Natural killer cell (primary cell): ENCODE measurements around the gene LRRFIP2. TPM values are rescaled to one million over a fixed set of nuclear protein-coding genes. Genes with fewer than 3 reads are reported as not detected.

Experiments
- ATAC-seq, 3 donors: fragments of 150-1000 bp in 2 of 3; fragments of 200-7000 bp in 1 of 3; cut with Tn5 transposase; 1 replicate in 1 of 3; 2 replicates in 2 of 3; pipeline ENCODE4 v1.10.0; 2021; ENCODE audit warnings: mild to moderate bottlenecking in 2 of 3, moderate library complexity in 2 of 3
- DNase-seq, 2 donors: peaks; one replicate each; pipeline versions ENCODE4 v3.0.0 to v3.0.0-alpha.2; 2013 to 2021; ENCODE audit warnings: mixed read lengths in 1 of 2
- H3K27ac ChIP-seq: one replicate; pipeline ENCODE4 v1.5.1; 2013; ENCODE audit warnings: mild to moderate bottlenecking, low read length
- H3K27me3 ChIP-seq: one replicate; pipeline ENCODE4 v1.6.1; 2013; ENCODE audit warnings: low read length; ENCODE audit not compliant: control insufficient read depth, insufficient read depth
- H3K36me3 ChIP-seq: one replicate; pipeline ENCODE4 v1.6.1; 2013; ENCODE audit warnings: low read length; ENCODE audit not compliant: control insufficient read depth, insufficient read depth
- H3K4me1 ChIP-seq: one replicate; pipeline ENCODE4 v1.6.1; 2013; ENCODE audit warnings: low read length; ENCODE audit not compliant: control insufficient read depth, insufficient read depth
- H3K4me3 ChIP-seq: one replicate; pipeline ENCODE4 v1.5.1; 2013; ENCODE audit warnings: low read length
- H3K9me3 ChIP-seq: one replicate; pipeline ENCODE4 v1.6.1; 2013; ENCODE audit warnings: low read length; ENCODE audit not compliant: control insufficient read depth, insufficient read depth
- H3K27ac Mint-ChIP-seq, 2 donors: one replicate each; pipeline ENCODE4 v1.8.0; 2022; ENCODE audit warnings: mild to moderate bottlenecking in 2 of 2, mixed read lengths in 2 of 2, moderate library complexity in 1 of 2
- H3K27me3 Mint-ChIP-seq, 2 donors: one replicate each; pipeline ENCODE4 v1.8.0; 2022; ENCODE audit warnings: low read depth in 2 of 2, mixed read lengths in 2 of 2
- H3K36me3 Mint-ChIP-seq: one replicate; pipeline ENCODE4 v1.8.0; 2022; ENCODE audit warnings: mixed read lengths
- H3K4me1 Mint-ChIP-seq, 2 donors: one replicate each; pipeline ENCODE4 v1.8.0; 2022; ENCODE audit warnings: mixed read lengths in 2 of 2
- H3K4me3 Mint-ChIP-seq: one replicate; pipeline ENCODE4 v1.8.0; 2022; ENCODE audit warnings: mild to moderate bottlenecking, moderate library complexity, mixed read lengths
- H3K9me3 Mint-ChIP-seq, 2 donors: one replicate each; pipeline ENCODE4 v1.8.0; 2022; ENCODE audit warnings: mixed read lengths in 2 of 2
- WGBS: methylation state at CpG from one replicate; pipeline ENCODE4 v1.1.7; 2013; ENCODE audit warnings: missing lambda C conversion rate; ENCODE audit not compliant: insufficient coverage; 5-methylcytosine and 5-hydroxymethylcytosine counted together
- intact Hi-C: fragments of 100-400 bp; cut with micrococcal nuclease; formaldehyde crosslinking; loops from one replicate; pipeline ENCODE4 v1.14.2; 2022
- total RNA-seq, 4 donors: library from RNA; stranded (reverse); fragments of 120-200 nt in 1 of 4; gene quantifications; one replicate each; pipeline versions ENCODE4 v1.2.3 to v1.2.4, GENCODE V29; 2013 to 2022
- TF ChIP-seq, protein P1 (sequence below): fragments of 200-600 bp; IDR thresholded peaks from one replicate; pipeline ENCODE4 v1.8.0; 2022; ENCODE audit warnings: antibody characterized with exemption

Gene LRRFIP2
- total RNA-seq, 3 donors from 2014 or later (not counting 1 experiment from before 2014, with no cell fraction given): 49.0 to 86.1 (median 66.0) TPM

DNA sequence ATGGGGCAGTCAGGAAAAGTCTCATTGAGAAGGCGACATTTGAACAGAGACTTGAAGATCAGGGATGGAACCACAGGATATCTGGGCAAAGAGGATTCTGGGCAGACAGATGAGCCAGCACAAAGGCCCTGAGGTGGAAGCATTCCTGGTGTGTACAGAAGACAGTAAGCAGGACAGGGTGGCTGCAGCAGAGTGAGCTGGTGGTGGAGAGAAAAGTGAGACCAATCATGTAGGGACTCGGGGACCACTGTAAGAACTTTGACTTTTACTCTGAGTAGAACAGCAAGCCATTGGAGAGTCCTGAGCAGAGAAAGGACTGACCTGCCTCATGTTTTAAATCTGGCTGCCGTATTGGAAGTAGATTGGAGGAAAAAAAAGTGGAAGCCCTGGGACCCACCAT lies 29.9 kb upstream of the LRRFIP2 start:
- Histone ChIP-seq H3K9me3 (no peaks in the 10 kb centered on the region), H3K4me1 (no peaks in the 10 kb centered on the region), H3K27ac (no peak overlapping the region), H3K27me3 (no peaks in the 10 kb centered on the region), H3K36me3 (no peaks in the 10 kb centered on the region), H3K4me3 (no peak overlapping the region)
- no peaks in the 10 kb centered on the region for H3K36me3 Mint-ChIP-seq
- no peak for ATAC-seq
- intact Hi-C loops: no loop called here
- no peak for DNase-seq
- no peak overlapping the region for H3K4me3 Mint-ChIP-seq
- TF ChIP-seq, protein P1, sequence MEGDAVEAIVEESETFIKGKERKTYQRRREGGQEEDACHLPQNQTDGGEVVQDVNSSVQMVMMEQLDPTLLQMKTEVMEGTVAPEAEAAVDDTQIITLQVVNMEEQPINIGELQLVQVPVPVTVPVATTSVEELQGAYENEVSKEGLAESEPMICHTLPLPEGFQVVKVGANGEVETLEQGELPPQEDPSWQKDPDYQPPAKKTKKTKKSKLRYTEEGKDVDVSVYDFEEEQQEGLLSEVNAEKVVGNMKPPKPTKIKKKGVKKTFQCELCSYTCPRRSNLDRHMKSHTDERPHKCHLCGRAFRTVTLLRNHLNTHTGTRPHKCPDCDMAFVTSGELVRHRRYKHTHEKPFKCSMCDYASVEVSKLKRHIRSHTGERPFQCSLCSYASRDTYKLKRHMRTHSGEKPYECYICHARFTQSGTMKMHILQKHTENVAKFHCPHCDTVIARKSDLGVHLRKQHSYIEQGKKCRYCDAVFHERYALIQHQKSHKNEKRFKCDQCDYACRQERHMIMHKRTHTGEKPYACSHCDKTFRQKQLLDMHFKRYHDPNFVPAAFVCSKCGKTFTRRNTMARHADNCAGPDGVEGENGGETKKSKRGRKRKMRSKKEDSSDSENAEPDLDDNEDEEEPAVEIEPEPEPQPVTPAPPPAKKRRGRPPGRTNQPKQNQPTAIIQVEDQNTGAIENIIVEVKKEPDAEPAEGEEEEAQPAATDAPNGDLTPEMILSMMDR: no peak
- H3K27me3 Mint-ChIP-seq: no peaks in the 10 kb centered on the region
- WGBS: 92% methylated on average over 3 of the region's 3 CpGs
- no peaks in the 10 kb centered on the region for H3K4me1 Mint-ChIP-seq
- H3K9me3 Mint-ChIP-seq: no peaks in the 10 kb centered on the region
- no peak overlapping the region for H3K27ac Mint-ChIP-seq

DNA sequence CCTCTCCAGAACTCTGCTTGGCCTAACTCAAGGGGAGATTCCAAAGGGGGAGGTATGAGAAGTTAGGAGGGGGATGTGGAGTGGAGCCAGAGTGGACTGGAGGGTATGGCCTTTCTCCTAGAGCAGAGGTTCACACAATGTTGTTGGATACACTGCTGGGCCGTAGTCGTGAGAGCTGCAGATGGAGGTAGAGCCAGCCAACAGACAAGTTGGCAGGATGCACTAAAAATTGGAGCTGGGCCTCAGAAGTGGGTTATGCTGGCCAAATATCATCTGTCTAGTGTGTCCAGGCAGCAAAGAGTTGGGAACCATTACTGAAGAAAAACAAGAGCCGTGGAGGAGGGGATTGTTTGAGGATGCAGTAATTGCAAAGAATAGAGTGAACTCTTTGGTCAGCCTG lies 27.7 kb upstream of the LRRFIP2 start:
- Mint-ChIP-seq H3K27ac (no peak overlapping the region), H3K36me3 (no peaks in the 10 kb centered on the region), H3K27me3 (peaks cover 0 to 15% of the 10 kb centered on the region in 2 donors), H3K4me3 (no peak overlapping the region), H3K9me3 (no peaks in the 10 kb centered on the region), H3K4me1 (no peaks in the 10 kb centered on the region)
- H3K27me3 ChIP-seq: no peaks in the 10 kb centered on the region
- 100% methylated on average over 3 of the region's 3 CpGs for WGBS
- TF ChIP-seq, protein P1: no peak
- H3K9me3 ChIP-seq: no peaks in the 10 kb centered on the region
- no peaks in the 10 kb centered on the region for H3K36me3 ChIP-seq
- no peak overlapping the region for H3K27ac ChIP-seq
- no peaks in the 10 kb centered on the region for H3K4me1 ChIP-seq
- DNase-seq (no peak), ATAC-seq (no peak)
- intact Hi-C loops: no loop called here
- H3K4me3 ChIP-seq: no peak overlapping the region

DNA sequence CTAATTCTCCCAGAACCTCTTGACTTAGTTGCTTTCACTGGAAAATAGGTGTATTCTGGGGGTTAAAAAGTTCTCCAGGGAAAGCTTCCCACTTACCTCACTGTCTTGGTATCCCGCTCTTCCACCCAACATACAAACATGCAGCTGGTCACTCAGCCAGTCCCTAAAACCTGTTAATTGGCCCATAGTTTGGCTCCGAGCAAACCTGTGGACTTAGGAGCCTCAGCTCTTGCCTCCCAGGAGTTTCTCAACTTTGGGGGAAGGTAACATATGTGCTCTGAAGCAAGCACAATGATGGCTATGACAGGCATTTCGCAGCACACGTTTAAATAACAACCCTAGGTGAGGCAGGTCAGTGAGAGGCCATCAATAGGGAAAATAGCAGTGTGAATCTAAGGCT lies 25.8 kb upstream of the LRRFIP2 start:
- Mint-ChIP-seq H3K9me3 (no peaks in the 10 kb centered on the region), H3K27ac (no peak overlapping the region), H3K4me3 (no peak overlapping the region), H3K36me3 (no peaks in the 10 kb centered on the region), H3K27me3 (peaks cover 0 to 15% of the 10 kb centered on the region in 2 donors), H3K4me1 (peaks cover 0 to 6% of the 10 kb centered on the region in 2 donors)
- ATAC-seq (no peak), DNase-seq (no peak)
- TF ChIP-seq, protein P1: no peak
- H3K9me3 ChIP-seq: no peaks in the 10 kb centered on the region
- H3K4me3 ChIP-seq: no peak overlapping the region
- no peaks in the 10 kb centered on the region for H3K27me3 ChIP-seq
- H3K4me1 ChIP-seq: no peaks in the 10 kb centered on the region
- WGBS: 97% methylated on average over 4 of the region's 4 CpGs
- H3K27ac ChIP-seq: no peak overlapping the region
- no peaks in the 10 kb centered on the region for H3K36me3 ChIP-seq
- intact Hi-C loops: no loop called here

DNA sequence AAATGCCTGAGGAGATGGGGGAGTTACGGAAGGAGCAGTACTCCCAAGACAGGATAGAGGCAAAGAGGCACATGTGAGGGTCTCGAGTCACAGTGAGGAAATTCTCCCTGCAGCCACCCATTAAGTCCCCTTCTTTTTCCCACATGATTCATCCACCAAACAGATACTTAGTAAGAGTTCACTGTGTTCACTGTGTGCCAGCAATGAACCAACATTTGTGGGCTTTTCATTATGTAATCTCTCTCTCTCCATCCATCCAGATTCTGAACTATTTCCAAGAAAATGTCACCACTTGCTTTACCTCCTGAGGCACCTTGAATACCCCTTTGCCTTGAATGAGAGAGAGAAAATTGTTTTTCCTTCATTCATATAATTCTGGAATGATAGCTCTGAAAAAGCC lies 24.6 kb upstream of the LRRFIP2 start:
- Mint-ChIP-seq H3K36me3 (no peaks in the 10 kb centered on the region), H3K9me3 (no peaks in the 10 kb centered on the region), H3K27me3 (peaks cover 0 to 15% of the 10 kb centered on the region in 2 donors), H3K4me1 (peaks cover 0 to 6% of the 10 kb centered on the region in 2 donors), H3K4me3 (no peak overlapping the region), H3K27ac (no peak overlapping the region)
- no peak for ATAC-seq
- H3K9me3 ChIP-seq: no peaks in the 10 kb centered on the region
- WGBS: 81% methylated on average over 2 of the region's 2 CpGs
- H3K4me3 ChIP-seq: no peak overlapping the region
- no peaks in the 10 kb centered on the region for H3K4me1 ChIP-seq
- no peaks in the 10 kb centered on the region for H3K36me3 ChIP-seq
- H3K27me3 ChIP-seq: no peaks in the 10 kb centered on the region
- DNase-seq: no peak
- intact Hi-C loops: no loop called here
- no peak overlapping the region for H3K27ac ChIP-seq
- TF ChIP-seq, protein P1: no peak
